OCI-LY7 (cell line): Measurements from ENCODE around the gene TMEM209. TPM values are rescaled to one million over a fixed set of nuclear protein-coding genes. Genes with fewer than 3 reads are reported as not detected.

Experiments used
- BruUV-seq: library from RNA; stranded (reverse); fragments of 400-500 nt; replicated peaks from 2 replicates; lab custom pipeline; 2021; lab: Mats Ljungman, UMichigan
- CTCF ChIA-PET: fragments of 300-600 bp; sonication (Branson Sonifier 250); formaldehyde crosslinking; loops from one replicate; lab custom pipeline; 2022; ENCODE audit warnings: antibody characterized with exemption; ENCODE audit not compliant: unreplicated experiment; lab: Charles Lee
- POLR2A ChIA-PET: fragments of 300-600 bp; sonication (Branson Sonifier 250); formaldehyde crosslinking; loops from one replicate; lab custom pipeline; 2022; ENCODE audit warnings: antibody characterized with exemption; lab: Charles Lee
- DNase-seq: peaks from one replicate; pipeline ENCODE4 v3.0.0-alpha.2; 2015; ENCODE audit warnings: low spot score
- H2AFZ ChIP-seq: fragments of 200-600 bp; sonication (generic), shearing (Covaris generic); 2 replicates; pipeline ENCODE4 v1.6.1; 2014; ENCODE audit warnings: mild to moderate bottlenecking, antibody characterized with exemption, low read length, moderate library complexity
- H3K27ac ChIP-seq: fragments of 200-600 bp; sonication (generic); 2 replicates; pipeline ENCODE4 v1.5.1; 2014; ENCODE audit warnings: mixed run types, low read depth, mild to moderate bottlenecking, moderate library complexity, low read length, inconsistent platforms; ENCODE audit not compliant: poor library complexity, severe bottlenecking
- H3K36me3 ChIP-seq: fragments of 200-600 bp; sonication (generic); 2 replicates; pipeline ENCODE4 v1.6.1; 2014; ENCODE audit warnings: mild to moderate bottlenecking, antibody characterized with exemption, low read length, moderate library complexity, mixed read lengths; ENCODE audit not compliant: insufficient read depth
- H3K4me1 ChIP-seq: fragments of 200-600 bp; sonication (generic); 2 replicates; pipeline ENCODE4 v1.5.1; 2014; ENCODE audit warnings: mild to moderate bottlenecking, low read length; ENCODE audit not compliant: insufficient read depth, poor library complexity, severe bottlenecking
- H3K4me2 ChIP-seq: fragments of 200-600 bp; sonication (generic); 2 replicates; pipeline ENCODE4 v1.6.1; 2014; ENCODE audit warnings: mild to moderate bottlenecking, low read length
- H3K4me3 ChIP-seq: fragments of 200-600 bp; sonication (generic); 2 replicates; pipeline ENCODE4 v1.5.1; 2014; ENCODE audit warnings: mild to moderate bottlenecking, low read depth, low read length; ENCODE audit not compliant: poor library complexity, severe bottlenecking
- H3K79me2 ChIP-seq: fragments of 200-600 bp; sonication (generic); 2 replicates; pipeline ENCODE4 v1.6.1; 2016; ENCODE audit warnings: low read depth, mild to moderate bottlenecking, low read length, moderate library complexity, mixed read lengths; ENCODE audit not compliant: insufficient read depth
- H3K9me2 ChIP-seq: fragments of 200-600 bp; sonication (generic); 2 replicates; pipeline ENCODE4 v1.6.1; 2016; ENCODE audit warnings: mild to moderate bottlenecking, low read length, mixed read lengths; ENCODE audit not compliant: insufficient read depth
- H3K9me3 ChIP-seq: fragments of 200-600 bp; sonication (generic); 2 replicates; pipeline ENCODE4 v1.6.1; 2014; ENCODE audit warnings: mild to moderate bottlenecking, mixed run types, low read length, mixed read lengths
- H4K20me1 ChIP-seq: fragments of 200-600 bp; sonication (generic); 2 replicates; pipeline ENCODE4 v1.6.1; 2014; ENCODE audit warnings: mild to moderate bottlenecking, antibody characterized with exemption, low read length, moderate library complexity, mixed read lengths; ENCODE audit not compliant: insufficient read depth
- CTCF ChIP-seq: fragments of 200-600 bp; sonication (generic); conservative IDR thresholded peaks from 2 replicates; pipeline ENCODE4 v1.5.1; 2014; ENCODE audit warnings: mild to moderate bottlenecking, antibody characterized with exemption, low read length, moderate library complexity, mixed read lengths
- EZH2phosphoT487 ChIP-seq: fragments of 200-600 bp; sonication (generic); IDR thresholded peaks from 2 replicates; pipeline ENCODE4 v1.6.1; 2018; ENCODE audit warnings: low read depth, borderline replicate concordance, mild to moderate bottlenecking, mixed run types, antibody characterized with exemption, low read length, moderate library complexity, mixed read lengths
- intact Hi-C: fragments of 100-400 bp; cut with micrococcal nuclease; formaldehyde crosslinking; loops from one replicate; pipeline ENCODE4 v1.10.0; 2022; ENCODE audit not compliant: unreplicated experiment
- total RNA-seq, 2 experiments: library from RNA; depleted of rRNA in 1 of 2; stranded (reverse); fragments of >200 nt in 1 of 2; shearing (Covaris generic) in 1 of 2; gene quantifications; 2 replicates each; pipeline ENCODE4 v1.2.3, GENCODE V29; 2014 to 2022

TMEM209 gene
- total RNA-seq, 2 experiments from 2014 or later, result 18.1 to 37.9 TPM

- no peak overlapping the region for H3K27ac ChIP-seq
- H2AFZ ChIP-seq, result no peak overlapping the region
- POLR2A ChIA-PET, result no interaction called here
- intact Hi-C loops, result no loop called here
- TF ChIP-seq CTCF, result no peak
- no peak for TF ChIP-seq EZH2phosphoT487
- no peak for DNase-seq
- peaks cover 19% of the 10 kb centered on the region for H3K36me3 ChIP-seq
- H3K4me3 ChIP-seq, result no peak overlapping the region
- H3K9me3 ChIP-seq, result no peaks in the 10 kb centered on the region
- no peaks in the 10 kb centered on the region for H3K79me2 ChIP-seq
- H4K20me1 ChIP-seq, result no peaks in the 10 kb centered on the region
- CTCF ChIA-PET, result no interaction called here
- H3K9me2 ChIP-seq, result no peaks in the 10 kb centered on the region
- BruUV-seq, result no TSS peak
- no peaks in the 10 kb centered on the region for H3K4me1 ChIP-seq
- H3K4me2 ChIP-seq, result no peak overlapping the region; the same call in 1 of the 2 replicates
These were observed 64.5 kb downstream of the TMEM209 start for GRCh38 chr7:130140551-130141160.

GRCh38 chr7:130139193-130139960, 65.8 kb downstream of the TMEM209 start:
- no peaks in the 10 kb centered on the region for H3K79me2 ChIP-seq
- no peaks in the 10 kb centered on the region for H3K4me1 ChIP-seq
- H3K4me2 ChIP-seq, result no peak overlapping the region
- no peak overlapping the region for H2AFZ ChIP-seq
- H4K20me1 ChIP-seq, result no peaks in the 10 kb centered on the region
- H3K36me3 ChIP-seq, result peaks cover 25% of the 10 kb centered on the region
- H3K9me2 ChIP-seq, result no peaks in the 10 kb centered on the region
- BruUV-seq, result no TSS peak
- intact Hi-C loops, result no loop called here
- no peak for TF ChIP-seq CTCF
- TF ChIP-seq EZH2phosphoT487, result no peak
- ChIA-PET CTCF (no interaction called here), POLR2A (interaction anchor here (0.7 to 1.3 kb wide), 4 partner anchors 9 to 1725 kb away, joined by 3 to 5 read pairs (median 4); no protein-coding TSS in a partner anchor)
- no peak overlapping the region for H3K27ac ChIP-seq
- H3K9me3 ChIP-seq, result no peaks in the 10 kb centered on the region
- H3K4me3 ChIP-seq, result no peak overlapping the region
- no peak for DNase-seq

- intact Hi-C loops, result no loop called here
- no peaks in the 10 kb centered on the region for H4K20me1 ChIP-seq
- H3K4me2 ChIP-seq, result no peak overlapping the region
- peaks cover 25% of the 10 kb centered on the region for H3K36me3 ChIP-seq
- DNase-seq, result no peak
- H3K9me2 ChIP-seq, result no peaks in the 10 kb centered on the region
- BruUV-seq, result no TSS peak
- H3K27ac ChIP-seq, result no peak overlapping the region
- no peak for TF ChIP-seq CTCF
- no peak for TF ChIP-seq EZH2phosphoT487
- no peaks in the 10 kb centered on the region for H3K4me1 ChIP-seq
- H3K4me3 ChIP-seq, result no peak overlapping the region
- H3K9me3 ChIP-seq, result no peaks in the 10 kb centered on the region
- ChIA-PET POLR2A (interaction anchor here (1.7 kb wide), 1 partner anchor 8 kb away, joined by 3 read pairs; no protein-coding TSS in a partner anchor), CTCF (no interaction called here)
- H2AFZ ChIP-seq, result no peak overlapping the region
- no peaks in the 10 kb centered on the region for H3K79me2 ChIP-seq
These were observed 68.0 kb downstream of the TMEM209 start for GRCh38 chr7:130137207-130137606.
